Measurements from ENCODE around the gene MBL2. TPM values are rescaled to one million over a fixed set of nuclear protein-coding genes. Genes with fewer than 3 reads are reported as not detected.

MBL2 gene
- total RNA-seq, 1 experiment from 2014 or later, result not detected

- Mint-ChIP-seq H3K4me1 (no peaks in the 10 kb centered on the region), H3K27me3 (ENCODE audit: low read depth) (no peaks in the 10 kb centered on the region), H3K36me3 (no peaks in the 10 kb centered on the region), H3K9me3 (peaks cover 30% of the 10 kb centered on the region), H3K27ac (no peak overlapping the region), H3K4me3 (no peak overlapping the region)
- ChIA-PET CTCF (no interaction called here), POLR2A (no interaction called here)
- no peak for DNase-seq (ENCODE audit: low spot score)
- no peak for ATAC-seq
- TF ChIP-seq CREB1 (CRISPR knock-in tag; IDR thresholded peaks at IDR 0.05), result no peak
- TF ChIP-seq CBFB (CRISPR knock-in tag; IDR thresholded peaks at IDR 0.05; ENCODE audit: low read depth), result no peak
- no peak for TF ChIP-seq ZBTB43 (CRISPR knock-in tag; IDR thresholded peaks at IDR 0.05)
- TF ChIP-seq FOXJ3 (CRISPR knock-in tag; IDR thresholded peaks at IDR 0.05; ENCODE audit: borderline replicate concordance), result no peak
- no peak for TF ChIP-seq GRHL2 (CRISPR knock-in tag; IDR thresholded peaks at IDR 0.05; ENCODE audit: insufficient replicate concordance, severe bottlenecking)
- no peak for TF ChIP-seq FOXP4 (CRISPR knock-in tag; IDR thresholded peaks at IDR 0.05)
- TF ChIP-seq TP53 (CRISPR knock-in tag; IDR thresholded peaks at IDR 0.05), result no peak
- no peak for TF ChIP-seq SMAD4 (CRISPR knock-in tag; IDR thresholded peaks at IDR 0.05)
- TF ChIP-seq ZBTB21 (CRISPR knock-in tag; IDR thresholded peaks at IDR 0.05; ENCODE audit: borderline replicate concordance), result no peak
- TF ChIP-seq FOXK1 (CRISPR knock-in tag; IDR thresholded peaks at IDR 0.05), result no peak
- no peak for TF ChIP-seq NR1H2 (CRISPR knock-in tag; IDR thresholded peaks at IDR 0.05)
- no peak for TF ChIP-seq TEAD1 (CRISPR knock-in tag; IDR thresholded peaks at IDR 0.05)
- no peak for TF ChIP-seq NFYB (CRISPR knock-in tag; conservative IDR thresholded peaks at IDR 0.05; ENCODE audit: low read depth)
- TF ChIP-seq GABPB1 (CRISPR knock-in tag; IDR thresholded peaks at IDR 0.05), result no peak
- TF ChIP-seq IRF1 (CRISPR knock-in tag; IDR thresholded peaks at IDR 0.05), result no peak
- no peak for TF ChIP-seq ZSCAN18 (CRISPR knock-in tag; IDR thresholded peaks at IDR 0.05)
- no peak for TF ChIP-seq NFE2L1 (CRISPR knock-in tag; IDR thresholded peaks at IDR 0.05)
- no peak for TF ChIP-seq MAX (CRISPR knock-in tag; IDR thresholded peaks at IDR 0.05)
These were observed 22.0 kb downstream of the MBL2 start for GRCh38 chr10:52750629-52751028.

- peaks cover 30% of the 10 kb centered on the region for H3K9me3 Mint-ChIP-seq
- ChIA-PET CTCF (no interaction called here), POLR2A (no interaction called here)
- H3K4me1 Mint-ChIP-seq, result no peaks in the 10 kb centered on the region
- no peaks in the 10 kb centered on the region for H3K36me3 Mint-ChIP-seq
- TF ChIP-seq JUN (CRISPR knock-in tag; IDR thresholded peaks at IDR 0.05), result no peak
- TF ChIP-seq ATF1 (CRISPR knock-in tag; IDR thresholded peaks at IDR 0.05), result no peak
- no peak for TF ChIP-seq NR2C2 (CRISPR knock-in tag; IDR thresholded peaks at IDR 0.05)
- no peak for TF ChIP-seq CDX4 (CRISPR knock-in tag; IDR thresholded peaks at IDR 0.05; ENCODE audit: borderline replicate concordance)
- no peak overlapping the region for H3K4me3 Mint-ChIP-seq
- no peak for ATAC-seq
- H3K27me3 Mint-ChIP-seq (ENCODE audit: low read depth), result no peaks in the 10 kb centered on the region
- H3K27ac Mint-ChIP-seq, result no peak overlapping the region
- no peak for DNase-seq (ENCODE audit: low spot score)
These were observed 24.9 kb downstream of the MBL2 start for GRCh38 chr10:52747694-52748093.

Measured in WTC11 (cell line).